Duodenal mucosa (tissue), 2 donors: Measurements from ENCODE around the gene DNER.

Source experiments
- H3K27ac ChIP-seq: one replicate; pipeline ENCODE4 v1.7.0; 2013; ENCODE audit warnings: low read depth, low read length
- H3K27me3 ChIP-seq, 2 donors: one replicate each; pipeline ENCODE4 v1.7.0; 2013; ENCODE audit warnings: low read length in 2 of 2, control low read depth in 1 of 2; ENCODE audit not compliant: insufficient read depth in 2 of 2, control insufficient read depth in 1 of 2
- H3K36me3 ChIP-seq, 2 donors: one replicate each; pipeline ENCODE4 v1.7.0; 2013; ENCODE audit warnings: low read length in 2 of 2, control low read depth in 1 of 2; ENCODE audit not compliant: insufficient read depth in 2 of 2, control insufficient read depth in 1 of 2
- H3K4me1 ChIP-seq, 2 donors: one replicate each; pipeline ENCODE4 v1.7.0; 2013; ENCODE audit warnings: low read length in 2 of 2, control low read depth in 1 of 2; ENCODE audit not compliant: insufficient read depth in 2 of 2, control insufficient read depth in 1 of 2
- H3K4me3 ChIP-seq, 2 donors: one replicate each; pipeline ENCODE4 v1.7.0; 2013; ENCODE audit warnings: low read length in 2 of 2, low read depth in 1 of 2
- H3K9ac ChIP-seq, 2 donors: one replicate each; pipeline ENCODE4 v1.7.0; 2013; ENCODE audit warnings: low read length in 2 of 2, low read depth in 1 of 2
- H3K9me3 ChIP-seq, 2 donors: one replicate each; pipeline ENCODE4 v1.7.0; 2013; ENCODE audit warnings: low read length in 2 of 2, control low read depth in 1 of 2; ENCODE audit not compliant: control insufficient read depth in 1 of 2

DNER gene

DNA sequence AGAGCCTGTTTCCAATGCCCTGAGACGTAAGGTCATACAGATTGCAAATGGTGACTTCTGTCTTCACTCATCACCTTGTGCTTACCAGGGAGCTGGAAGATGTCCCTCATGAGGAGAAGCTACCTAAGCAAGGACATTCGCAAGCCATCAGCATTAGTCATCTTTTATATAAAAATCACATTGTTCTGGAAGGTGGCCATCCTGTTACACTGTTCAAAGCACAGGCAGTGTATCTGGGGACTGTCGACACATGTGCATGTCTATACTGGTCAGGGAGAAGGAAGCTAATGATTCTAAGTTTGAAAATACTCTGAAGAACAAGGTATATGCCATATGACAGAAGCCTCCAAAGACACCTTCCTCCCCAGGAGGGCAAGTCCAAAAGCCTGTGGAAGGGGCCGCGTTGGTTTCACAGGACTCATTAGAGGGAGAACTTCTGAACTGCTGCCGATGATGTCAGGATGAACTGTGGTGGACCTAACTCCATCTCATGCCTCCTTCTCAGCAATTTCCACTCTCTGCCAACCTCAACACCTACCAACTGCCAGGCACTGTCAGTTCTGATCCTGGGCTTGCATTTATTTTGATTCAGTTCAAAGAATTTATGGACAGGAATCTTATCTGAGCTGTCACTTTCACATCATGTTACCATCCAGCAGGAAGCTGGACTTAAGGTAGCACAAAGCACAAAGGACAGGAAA, 39.4 kb downstream of the DNER start:
- H3K4me3 ChIP-seq = no peak overlapping the region

DNA sequence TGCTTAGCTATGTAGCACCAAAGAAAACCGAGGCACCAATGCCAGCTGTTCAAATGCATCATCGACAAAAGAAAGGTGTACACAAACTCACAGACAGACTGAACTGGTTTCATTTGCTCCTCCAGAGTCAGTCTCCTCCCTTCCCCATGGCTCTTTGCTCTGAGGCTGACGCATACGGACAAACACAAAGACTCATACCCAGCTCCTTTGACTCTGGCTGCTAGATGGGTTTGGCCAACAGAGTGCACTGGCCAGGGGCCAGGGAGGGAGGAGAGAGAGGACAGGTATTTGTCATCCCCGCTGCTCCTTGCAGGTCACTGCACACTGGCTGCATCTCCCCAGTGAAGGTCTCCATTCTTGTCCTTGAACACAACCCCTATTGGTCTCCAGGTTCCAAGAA, 40.7 kb downstream of the DNER start:
- Histone ChIP-seq H3K4me1 (no peaks in the 10 kb centered on the region), H3K27me3 (peaks cover 0 to 2% of the 10 kb centered on the region in 2 donors), H3K27ac (no peak overlapping the region)

More for the DNA sequence above, 39.4 kb downstream of the DNER start:
- Histone ChIP-seq H3K27ac (no peak overlapping the region), H3K4me1 (no peaks in the 10 kb centered on the region), H3K36me3 (no peaks in the 10 kb centered on the region), H3K9ac (no peak overlapping the region), H3K27me3 (peaks cover 0 to 6% of the 10 kb centered on the region in 2 donors), H3K9me3 (no peaks in the 10 kb centered on the region)

DNA sequence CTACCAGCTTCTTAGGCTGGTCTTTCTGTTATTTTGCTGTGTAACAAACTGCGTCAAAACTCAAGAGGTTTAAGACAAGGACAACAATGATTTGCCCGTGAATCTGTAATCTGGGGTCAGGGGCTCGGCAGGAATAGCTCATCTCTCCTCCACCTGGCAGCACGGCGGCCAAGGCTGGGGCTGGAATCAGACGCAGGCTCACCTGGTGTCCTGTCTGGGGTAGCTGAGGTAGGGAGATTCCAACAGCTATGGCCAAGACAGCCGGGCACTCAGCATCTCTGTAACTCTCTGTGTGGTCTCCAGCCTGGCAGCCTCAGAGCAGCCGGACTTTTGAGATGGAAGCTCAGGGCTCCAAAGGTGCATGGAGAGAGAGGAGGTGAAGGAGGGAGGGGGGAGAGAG, 42.3 kb downstream of the DNER start:
- no peak overlapping the region for H3K4me3 ChIP-seq
- no peak overlapping the region for H3K9ac ChIP-seq
- H3K27me3 ChIP-seq = no peaks in the 10 kb centered on the region
- no peaks in the 10 kb centered on the region for H3K36me3 ChIP-seq
- no peaks in the 10 kb centered on the region for H3K9me3 ChIP-seq
- H3K4me1 ChIP-seq = no peaks in the 10 kb centered on the region
- H3K27ac ChIP-seq = no peak overlapping the region

More for the DNA sequence above, 40.7 kb downstream of the DNER start:
- H3K4me3 ChIP-seq = no peak overlapping the region
- H3K36me3 ChIP-seq = no peaks in the 10 kb centered on the region
- no peaks in the 10 kb centered on the region for H3K9me3 ChIP-seq
- no peak overlapping the region for H3K9ac ChIP-seq

DNA sequence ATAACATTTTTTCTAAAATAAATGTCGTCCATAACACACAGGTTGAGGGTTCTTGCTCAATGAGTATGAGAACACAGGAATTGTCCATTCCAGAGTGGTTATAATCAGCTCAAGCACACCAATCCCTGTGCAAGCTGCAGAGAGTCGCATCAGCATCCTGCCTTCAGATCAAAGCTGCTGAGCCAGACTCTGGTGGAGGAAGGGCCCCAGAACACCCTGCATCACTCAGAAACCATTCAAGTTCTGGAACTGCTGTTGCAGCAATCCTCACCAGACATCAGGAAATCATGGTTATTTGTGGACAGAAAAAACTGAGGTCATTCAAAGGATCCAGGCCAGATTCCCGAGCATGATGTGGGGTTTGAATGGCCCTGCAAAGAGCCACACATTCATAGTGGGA, 44.5 kb downstream of the DNER start:
- H3K36me3 ChIP-seq = no peaks in the 10 kb centered on the region
- H3K9me3 ChIP-seq = no peaks in the 10 kb centered on the region
- H3K27me3 ChIP-seq = no peaks in the 10 kb centered on the region
- H3K27ac ChIP-seq = no peak overlapping the region
- no peaks in the 10 kb centered on the region for H3K4me1 ChIP-seq
- H3K9ac ChIP-seq = no peak overlapping the region
- H3K4me3 ChIP-seq = no peak overlapping the region

DNA sequence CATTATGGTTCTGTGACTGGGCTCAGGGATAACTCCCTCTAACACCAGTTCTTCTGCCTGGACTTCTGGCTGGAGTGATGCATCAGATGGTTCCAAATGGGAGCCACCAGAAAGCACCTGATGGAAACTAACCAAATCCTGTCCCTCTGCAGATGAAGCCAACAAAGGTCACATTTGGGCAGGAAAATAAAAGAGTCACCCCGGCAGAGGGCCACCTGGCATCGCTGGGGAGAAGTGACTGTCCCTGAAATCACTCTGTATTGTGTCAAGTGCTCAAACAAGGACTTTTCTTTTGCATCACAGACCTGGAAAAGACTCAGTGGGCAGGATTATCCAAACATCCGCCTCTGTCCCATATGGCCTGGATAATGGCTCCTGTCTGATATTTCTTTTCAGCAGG, 47.5 kb downstream of the DNER start:
- Histone ChIP-seq H3K9me3 (no peaks in the 10 kb centered on the region), H3K27me3 (no peaks in the 10 kb centered on the region), H3K4me1 (no peaks in the 10 kb centered on the region), H3K27ac (no peak overlapping the region), H3K36me3 (no peaks in the 10 kb centered on the region), H3K4me3 (no peak overlapping the region), H3K9ac (no peak overlapping the region)

DNA sequence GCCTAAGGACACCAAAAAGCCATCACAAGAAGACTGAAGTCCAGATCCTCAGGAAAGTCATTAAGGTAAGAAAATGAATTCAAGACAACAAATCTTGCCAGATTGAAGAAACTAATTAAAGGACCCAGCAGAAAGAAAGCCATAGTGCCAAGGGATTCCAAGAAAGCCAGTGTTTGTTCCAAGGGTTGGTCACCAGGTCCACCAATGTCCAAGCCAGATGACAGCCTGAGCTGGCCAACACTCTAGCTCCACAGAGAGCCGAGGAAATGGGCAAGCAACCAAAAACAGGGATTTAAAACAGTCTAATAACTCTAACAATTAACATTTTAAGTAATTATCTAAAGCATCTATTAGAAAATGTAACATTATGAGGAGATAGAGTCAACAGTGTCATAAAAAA, 49.2 kb downstream of the DNER start:
- H3K9ac ChIP-seq = no peak overlapping the region
- no peak overlapping the region for H3K4me3 ChIP-seq
- H3K4me1 ChIP-seq = no peaks in the 10 kb centered on the region
- H3K27me3 ChIP-seq = no peaks in the 10 kb centered on the region
- no peak overlapping the region for H3K27ac ChIP-seq
- H3K9me3 ChIP-seq = no peaks in the 10 kb centered on the region
- H3K36me3 ChIP-seq = no peaks in the 10 kb centered on the region

DNA sequence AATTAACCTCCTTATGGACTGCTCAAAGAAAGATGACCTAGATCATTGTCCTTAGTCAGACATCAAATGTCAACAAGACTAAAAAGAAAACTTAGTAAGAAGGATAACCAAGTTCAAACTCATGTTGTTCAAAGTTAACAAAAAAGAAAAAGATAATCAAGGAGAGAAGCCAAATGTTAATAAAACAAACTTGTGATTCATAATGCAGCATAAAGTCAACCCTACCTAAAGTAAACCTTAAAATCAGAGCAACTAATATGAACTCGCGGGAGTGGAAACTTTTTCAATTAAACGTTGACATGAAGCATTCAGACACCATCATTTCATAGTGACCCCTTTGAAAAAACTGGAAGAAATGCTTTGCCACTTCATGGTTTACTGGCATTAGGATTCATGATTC, 52.9 kb downstream of the DNER start:
- Histone ChIP-seq H3K9ac (no peak overlapping the region), H3K4me3 (no peak overlapping the region), H3K4me1 (no peaks in the 10 kb centered on the region), H3K27ac (no peak overlapping the region), H3K9me3 (no peaks in the 10 kb centered on the region), H3K36me3 (no peaks in the 10 kb centered on the region), H3K27me3 (no peaks in the 10 kb centered on the region)

DNA sequence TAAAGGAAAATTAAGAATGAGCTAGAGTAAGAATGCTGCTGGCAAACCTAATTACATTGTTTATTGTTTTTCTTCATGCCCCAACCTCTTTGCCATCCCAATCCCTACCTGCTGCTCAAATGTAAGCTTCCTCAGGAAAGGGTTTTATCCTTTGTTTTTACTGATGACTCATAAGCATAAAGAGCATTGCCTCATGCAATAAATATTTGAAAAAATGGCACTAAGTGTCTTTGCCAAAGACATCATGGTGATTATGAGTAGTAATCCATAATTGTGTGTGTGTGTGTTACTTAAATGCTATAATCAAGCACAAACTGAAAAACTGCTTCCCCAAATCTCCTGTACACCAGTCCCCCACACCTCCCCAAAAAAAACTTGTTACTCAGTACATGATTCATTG, 53.4 kb downstream of the DNER start:
- Histone ChIP-seq H3K4me3 (no peak overlapping the region), H3K27me3 (no peaks in the 10 kb centered on the region), H3K4me1 (no peaks in the 10 kb centered on the region), H3K27ac (no peak overlapping the region), H3K36me3 (no peaks in the 10 kb centered on the region), H3K9ac (no peak overlapping the region), H3K9me3 (no peaks in the 10 kb centered on the region)

DNA sequence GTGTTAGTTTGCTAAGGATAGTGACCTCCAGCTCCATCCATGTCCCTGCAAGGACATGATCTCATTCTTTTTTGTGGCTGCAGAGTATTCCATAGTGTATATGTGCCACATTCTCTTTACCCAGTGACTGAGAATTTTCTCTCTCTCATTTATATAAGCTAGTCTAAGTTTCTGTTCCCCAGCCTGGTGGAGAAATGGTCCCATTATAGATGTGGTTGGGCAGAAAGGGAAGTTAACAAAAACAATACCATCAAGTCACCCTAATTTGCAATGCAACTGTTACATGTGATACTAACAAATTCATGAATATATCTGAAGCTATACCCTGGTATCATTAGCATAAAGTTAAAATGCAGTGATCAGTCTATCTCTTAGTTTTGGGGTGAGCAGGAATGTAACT, 54.0 kb downstream of the DNER start:
- H3K9me3 ChIP-seq = no peaks in the 10 kb centered on the region
- no peaks in the 10 kb centered on the region for H3K27me3 ChIP-seq
- H3K36me3 ChIP-seq = no peaks in the 10 kb centered on the region
- no peak overlapping the region for H3K27ac ChIP-seq
- H3K4me1 ChIP-seq = no peaks in the 10 kb centered on the region
- H3K9ac ChIP-seq = no peak overlapping the region
- no peak overlapping the region for H3K4me3 ChIP-seq

DNA sequence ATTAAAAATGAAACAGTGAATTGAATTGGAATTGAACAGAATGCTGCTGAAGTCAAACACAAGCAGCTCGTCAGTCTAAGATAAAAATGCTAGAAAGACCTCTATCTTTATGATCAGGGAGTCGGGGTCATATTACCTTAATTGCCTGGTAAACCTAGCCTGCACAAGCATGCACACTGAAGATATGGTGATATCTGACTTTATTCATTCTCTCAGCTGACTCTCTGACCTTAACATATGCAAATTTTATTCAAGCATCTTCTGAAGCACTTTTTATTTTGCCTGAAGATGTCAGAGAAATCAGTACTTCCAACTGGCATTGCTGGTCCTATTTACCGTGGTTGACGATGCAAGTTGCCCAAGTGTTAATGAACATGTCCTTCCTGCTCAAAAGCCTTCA, 56.4 kb downstream of the DNER start:
- no peaks in the 10 kb centered on the region for H3K4me1 ChIP-seq
- no peaks in the 10 kb centered on the region for H3K36me3 ChIP-seq
- no peak overlapping the region for H3K4me3 ChIP-seq
- no peaks in the 10 kb centered on the region for H3K9me3 ChIP-seq
- no peak overlapping the region for H3K27ac ChIP-seq
- H3K9ac ChIP-seq = no peak overlapping the region
- H3K27me3 ChIP-seq = no peaks in the 10 kb centered on the region

DNA sequence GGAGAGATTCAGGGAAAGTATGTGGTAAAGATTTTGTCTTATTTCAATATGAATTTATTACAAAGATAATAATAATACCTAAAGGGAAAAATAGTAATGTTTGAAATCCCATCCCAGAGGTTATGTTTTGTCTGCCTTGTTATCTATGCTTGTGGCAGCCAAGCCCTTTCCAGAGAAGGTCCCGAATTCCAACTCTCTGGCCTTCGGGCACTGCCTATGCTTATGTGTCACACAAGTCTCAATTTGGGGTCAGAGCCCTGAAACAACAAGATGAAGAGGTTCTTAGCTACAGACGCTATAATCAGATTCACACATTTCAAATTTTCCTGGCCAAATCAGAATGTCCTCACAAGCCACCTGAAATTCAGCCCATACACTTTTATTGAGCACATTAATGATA, 59.9 kb downstream of the DNER start:
- no peak overlapping the region for H3K4me3 ChIP-seq
- H3K36me3 ChIP-seq = no peaks in the 10 kb centered on the region
- no peaks in the 10 kb centered on the region for H3K9me3 ChIP-seq
- H3K27ac ChIP-seq = no peak overlapping the region
- no peaks in the 10 kb centered on the region for H3K27me3 ChIP-seq
- no peaks in the 10 kb centered on the region for H3K4me1 ChIP-seq
- no peak overlapping the region for H3K9ac ChIP-seq
